SU-DHL-6 (cell line): ENCODE data around the gene COL23A1.

Experiments
- H2AFZ ChIP-seq: fragments of 200-600 bp; sonication (generic); 2 replicates; pipeline ENCODE4 v1.6.1; 2014; ENCODE audit warnings: low read depth, mild to moderate bottlenecking, moderate library complexity, mixed read lengths, antibody characterized with exemption, low read length; ENCODE audit not compliant: severe bottlenecking
- H3F3A ChIP-seq: fragments of 200-600 bp; shearing (Covaris generic); 2 replicates; pipeline ENCODE4 v1.6.0; 2016; ENCODE audit warnings: antibody characterized with exemption, mild to moderate bottlenecking; ENCODE audit not compliant: insufficient read depth
- H3K27ac ChIP-seq: fragments of 200-600 bp; sonication (generic); 2 replicates; pipeline ENCODE4 v1.5.1; 2016; ENCODE audit warnings: low read depth, mild to moderate bottlenecking, low read length, moderate library complexity, mixed read lengths
- H3K27me3 ChIP-seq: fragments of 200-600 bp; sonication (generic), shearing (Covaris generic); 2 replicates; pipeline ENCODE4 v1.6.0; 2014; ENCODE audit warnings: mild to moderate bottlenecking, low read length
- H3K36me3 ChIP-seq: fragments of 200-600 bp; sonication (generic); 2 replicates; pipeline ENCODE4 v1.6.1; 2014; ENCODE audit warnings: mild to moderate bottlenecking, low read length, mixed read lengths
- H3K4me2 ChIP-seq: fragments of 300-600, 200-600 bp; shearing (Covaris generic), sonication (generic); 2 replicates; pipeline ENCODE4 v1.6.0; 2014; ENCODE audit warnings: low read length, low read depth, mild to moderate bottlenecking; ENCODE audit not compliant: poor library complexity, severe bottlenecking
- H3K4me3 ChIP-seq: fragments of 200-600 bp; sonication (generic); 2 replicates; pipeline ENCODE4 v1.5.1; 2014; ENCODE audit warnings: antibody characterized with exemption, low read length, mild to moderate bottlenecking, mixed read lengths; ENCODE audit not compliant: insufficient read depth, poor library complexity, severe bottlenecking
- H3K79me2 ChIP-seq: fragments of 200-600 bp; sonication (generic); 2 replicates; pipeline ENCODE4 v1.6.1; 2014; ENCODE audit warnings: mild to moderate bottlenecking, low read length, moderate library complexity; ENCODE audit not compliant: insufficient read depth
- H3K9ac ChIP-seq: fragments of 200-600 bp; sonication (generic); 2 replicates; pipeline ENCODE4 v1.7.0; 2014; ENCODE audit warnings: mild to moderate bottlenecking, low read length
- H3K9me2 ChIP-seq: fragments of 200-600 bp; sonication (generic); replicated peaks from 2 replicates; pipeline ENCODE4 v1.6.1; 2014; ENCODE audit warnings: low read length; ENCODE audit not compliant: insufficient read depth
- H3K9me3 ChIP-seq: fragments of 200-600 bp; sonication (generic); 2 replicates; pipeline ENCODE4 v1.6.1; 2014; ENCODE audit warnings: low read length, mixed read lengths; ENCODE audit not compliant: insufficient read depth
- H4K20me1 ChIP-seq: fragments of 200-600 bp; sonication (generic); 2 replicates; pipeline ENCODE4 v1.6.1; 2014; ENCODE audit warnings: low read depth, mild to moderate bottlenecking, antibody characterized with exemption, low read length, moderate library complexity, mixed read lengths
- EZH2phosphoT487 ChIP-seq: fragments of 200-600 bp; sonication (generic), shearing (Covaris generic); conservative IDR thresholded peaks from 2 replicates; pipeline ENCODE4 v1.6.1; 2018; ENCODE audit warnings: mild to moderate bottlenecking, antibody characterized with exemption, low read length, moderate library complexity, mixed read lengths
- TF ChIP-seq, protein P1 (sequence below): fragments of 200-600 bp; sonication (generic); IDR thresholded peaks from one replicate; pipeline ENCODE4 v1.5.1; 2017; ENCODE audit warnings: antibody characterized with exemption, mild to moderate bottlenecking, low read length, moderate library complexity; ENCODE audit not compliant: insufficient read depth, poor library complexity, severe bottlenecking

The COL23A1 gene

GRCh38 chr5:178301641-178302040 lies 288.6 kb downstream of the COL23A1 start:
- Histone ChIP-seq H3K27ac (no peak overlapping the region), H3K4me3 (no peak overlapping the region), H3K4me2 (no peak overlapping the region), H3K9me2 (no peaks in the 10 kb centered on the region), H2AFZ (no peak overlapping the region), H3K9me3 (peaks cover 22% of the 10 kb centered on the region; the same call in 1 of the 2 replicates), H3K27me3 (no peaks in the 10 kb centered on the region), H3F3A (peaks cover 6% of the 10 kb centered on the region), H3K9ac (no peak overlapping the region), H3K79me2 (no peaks in the 10 kb centered on the region), H3K36me3 (no peaks in the 10 kb centered on the region), H4K20me1 (no peaks in the 10 kb centered on the region)
- TF ChIP-seq EZH2phosphoT487 = no peak
- TF ChIP-seq, protein P1, sequence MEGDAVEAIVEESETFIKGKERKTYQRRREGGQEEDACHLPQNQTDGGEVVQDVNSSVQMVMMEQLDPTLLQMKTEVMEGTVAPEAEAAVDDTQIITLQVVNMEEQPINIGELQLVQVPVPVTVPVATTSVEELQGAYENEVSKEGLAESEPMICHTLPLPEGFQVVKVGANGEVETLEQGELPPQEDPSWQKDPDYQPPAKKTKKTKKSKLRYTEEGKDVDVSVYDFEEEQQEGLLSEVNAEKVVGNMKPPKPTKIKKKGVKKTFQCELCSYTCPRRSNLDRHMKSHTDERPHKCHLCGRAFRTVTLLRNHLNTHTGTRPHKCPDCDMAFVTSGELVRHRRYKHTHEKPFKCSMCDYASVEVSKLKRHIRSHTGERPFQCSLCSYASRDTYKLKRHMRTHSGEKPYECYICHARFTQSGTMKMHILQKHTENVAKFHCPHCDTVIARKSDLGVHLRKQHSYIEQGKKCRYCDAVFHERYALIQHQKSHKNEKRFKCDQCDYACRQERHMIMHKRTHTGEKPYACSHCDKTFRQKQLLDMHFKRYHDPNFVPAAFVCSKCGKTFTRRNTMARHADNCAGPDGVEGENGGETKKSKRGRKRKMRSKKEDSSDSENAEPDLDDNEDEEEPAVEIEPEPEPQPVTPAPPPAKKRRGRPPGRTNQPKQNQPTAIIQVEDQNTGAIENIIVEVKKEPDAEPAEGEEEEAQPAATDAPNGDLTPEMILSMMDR = no peak

DNA sequence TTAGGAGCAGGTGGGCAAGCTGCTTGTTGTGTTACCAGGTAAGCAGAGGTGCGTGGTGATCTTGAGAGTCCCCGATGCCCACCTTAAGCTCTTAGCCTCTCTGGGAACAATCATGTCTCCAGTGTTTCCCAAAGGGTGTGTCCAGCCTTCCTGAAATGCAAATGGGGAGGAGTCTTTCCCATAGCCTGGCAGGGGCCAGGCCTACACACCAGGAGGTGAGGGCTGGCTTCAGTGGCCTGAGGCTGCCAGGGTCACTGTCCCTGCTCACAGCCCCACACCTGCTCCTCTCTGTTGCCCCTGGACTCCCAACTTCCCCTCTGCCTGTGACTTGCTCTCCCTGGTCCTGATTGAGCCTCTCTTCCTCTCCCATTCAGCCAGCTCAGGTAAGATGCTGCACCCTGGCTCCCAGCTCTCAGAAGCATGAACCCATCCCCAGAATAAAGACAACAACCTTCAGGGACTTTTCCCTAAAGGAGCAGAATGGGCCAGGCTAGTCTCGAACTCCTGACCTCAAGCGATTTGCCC lies 291.8 kb downstream of the COL23A1 start:
- H3K36me3 ChIP-seq = no peaks in the 10 kb centered on the region
- H4K20me1 ChIP-seq = no peaks in the 10 kb centered on the region
- no peak overlapping the region for H3K4me3 ChIP-seq
- peaks cover 6% of the 10 kb centered on the region for H3F3A ChIP-seq
- no peaks in the 10 kb centered on the region for H3K79me2 ChIP-seq
- no peak overlapping the region for H3K27ac ChIP-seq
- H3K9me2 ChIP-seq = no peaks in the 10 kb centered on the region
- H3K9ac ChIP-seq = no peak overlapping the region
- no peak overlapping the region for H3K4me2 ChIP-seq
- TF ChIP-seq EZH2phosphoT487 = no peak
- TF ChIP-seq, protein P1 = no peak
- H3K27me3 ChIP-seq = no peaks in the 10 kb centered on the region
- peaks cover 18% of the 10 kb centered on the region; the same call in 1 of the 2 replicates for H3K9me3 ChIP-seq
- no peak overlapping the region for H2AFZ ChIP-seq

GRCh38 chr5:178297751-178298150 lies 292.4 kb downstream of the COL23A1 start:
- H3K79me2 ChIP-seq = no peaks in the 10 kb centered on the region
- no peak overlapping the region for H3K4me2 ChIP-seq
- H3K36me3 ChIP-seq = no peaks in the 10 kb centered on the region

More at GRCh38 chr5:178297751-178298150, 292.4 kb downstream of the COL23A1 start:
- Histone ChIP-seq H3K27me3 (no peaks in the 10 kb centered on the region), H3K9me2 (no peaks in the 10 kb centered on the region), H3K9me3 (peaks cover 12% of the 10 kb centered on the region; the same call in 1 of the 2 replicates), H3K9ac (no peak overlapping the region), H3K4me3 (no peak overlapping the region), H3K27ac (no peak overlapping the region), H4K20me1 (no peaks in the 10 kb centered on the region), H2AFZ (no peak overlapping the region), H3F3A (peaks cover 5% of the 10 kb centered on the region)
- no peak for TF ChIP-seq EZH2phosphoT487
- TF ChIP-seq, protein P1 = no peak
